M059J (cell line): ENCODE results near the gene PTPN21. TPM values are rescaled to one million over a fixed set of nuclear protein-coding genes. Genes with fewer than 3 reads are reported as not detected.

Source experiments
- DNase-seq: peaks from one replicate; pipeline ENCODE4 v3.0.0-alpha.2; 2012; ENCODE audit warnings: low read depth
- total RNA-seq: library from RNA; depleted of rRNA; stranded (reverse); fragments of >200 nt; shearing (Covaris generic); gene quantifications from 2 replicates; pipeline ENCODE4 v1.2.3, GENCODE V29; 2014; rRNA removed

PTPN21 gene
- total RNA-seq, 1 experiment from 2014 or later, result 6.2 TPM

GRCh38 chr14:88470542-88471440 lies 84.0 kb downstream of the PTPN21 start:
- DNase-seq, result peak; percentile 56

GRCh38 chr14:88468406-88468805 lies 86.4 kb downstream of the PTPN21 start:
- DNase-seq, result peak; percentile 90

GRCh38 chr14:88463318-88463717 lies 91.5 kb downstream of the PTPN21 start:
- DNase-seq, result peak; percentile 11

DNA sequence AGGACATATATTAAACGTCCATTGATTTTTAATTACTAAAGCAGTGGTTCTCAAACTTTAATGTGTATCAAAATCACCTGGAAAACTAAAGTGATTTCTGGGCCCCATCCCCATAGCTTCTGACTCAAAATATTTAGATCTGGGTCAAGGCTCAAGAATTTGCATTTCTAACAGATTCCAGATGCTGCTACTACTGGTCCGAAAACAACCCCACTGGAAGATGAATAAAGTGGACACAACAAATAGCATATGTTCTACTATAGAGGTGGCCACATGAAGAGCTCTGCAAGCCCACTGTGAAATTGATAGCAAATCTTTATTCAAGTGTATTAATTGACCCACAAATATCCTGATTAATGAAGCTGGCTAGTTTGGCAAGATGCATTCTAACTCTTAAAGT lies 99.9 kb downstream of the PTPN21 start:
- no peak for DNase-seq

GRCh38 chr14:88452231-88452630 lies 102.6 kb downstream of the PTPN21 start:
- DNase-seq, result no peak

- DNase-seq, result no peak
Observed at GRCh38 chr14:88439088-88439487, 115.7 kb downstream of the PTPN21 start.

GRCh38 chr14:88437658-88438057 lies 117.1 kb downstream of the PTPN21 start:
- DNase-seq, result no peak

DNA sequence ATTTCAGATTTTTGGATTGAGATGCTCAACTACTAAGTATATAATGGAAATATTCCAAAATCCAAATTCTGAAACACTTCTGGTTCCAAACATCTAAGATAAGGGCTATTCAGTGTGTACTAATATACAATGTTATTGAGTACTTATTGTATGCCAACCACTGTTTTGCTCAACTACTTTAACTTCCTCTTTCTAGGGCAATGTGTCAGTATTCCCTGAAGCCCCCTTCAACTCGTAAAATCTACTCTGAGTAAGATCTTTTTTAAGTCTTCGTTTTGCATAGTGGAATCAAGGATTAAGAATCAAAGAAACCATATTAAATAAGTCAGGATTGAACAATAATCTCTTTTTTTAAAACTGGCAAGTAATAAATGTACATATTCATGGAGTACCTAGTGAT lies 123.8 kb downstream of the PTPN21 start:
- DNase-seq, result no peak

DNA sequence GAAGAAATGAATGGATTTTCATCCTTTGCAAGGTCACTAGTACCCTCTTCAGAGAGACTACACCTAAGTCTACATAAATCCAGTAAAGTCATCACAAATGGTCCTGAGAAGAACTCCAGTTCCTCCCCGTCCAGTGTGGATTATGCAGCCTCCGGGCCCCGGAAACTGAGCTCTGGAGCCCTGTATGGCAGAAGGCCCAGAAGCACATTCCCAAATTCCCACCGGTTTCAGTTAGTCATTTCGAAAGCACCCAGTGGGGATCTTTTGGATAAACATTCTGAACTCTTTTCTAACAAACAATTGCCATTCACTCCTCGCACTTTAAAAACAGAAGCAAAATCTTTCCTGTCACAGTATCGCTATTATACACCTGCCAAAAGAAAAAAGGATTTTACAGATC lies 128.5 kb downstream of the PTPN21 start:
- DNase-seq, result peak; percentile 79

DNA sequence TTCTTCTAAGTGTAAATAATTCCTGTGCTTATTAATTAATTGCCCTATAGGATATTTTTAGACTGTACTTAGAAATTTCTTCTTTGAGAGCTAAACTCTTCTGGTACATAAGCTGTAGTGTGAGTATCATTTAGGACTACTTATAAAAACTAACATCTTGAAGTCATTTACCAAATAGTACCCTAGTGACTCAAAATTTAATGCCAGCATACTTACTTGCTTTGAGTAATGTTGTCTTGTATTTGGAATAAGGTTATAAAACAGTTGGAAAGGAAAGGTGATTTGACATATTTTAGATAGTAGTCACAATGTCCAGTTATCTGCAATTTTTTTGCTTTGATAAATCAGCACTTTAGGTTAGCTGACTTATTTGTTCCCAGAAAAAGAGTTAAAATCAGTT lies 130.2 kb downstream of the PTPN21 start:
- DNase-seq, result peak; percentile 50

- peak; percentile 76 for DNase-seq
Observed at GRCh38 chr14:88422919-88423650, 131.7 kb downstream of the PTPN21 start.

DNA sequence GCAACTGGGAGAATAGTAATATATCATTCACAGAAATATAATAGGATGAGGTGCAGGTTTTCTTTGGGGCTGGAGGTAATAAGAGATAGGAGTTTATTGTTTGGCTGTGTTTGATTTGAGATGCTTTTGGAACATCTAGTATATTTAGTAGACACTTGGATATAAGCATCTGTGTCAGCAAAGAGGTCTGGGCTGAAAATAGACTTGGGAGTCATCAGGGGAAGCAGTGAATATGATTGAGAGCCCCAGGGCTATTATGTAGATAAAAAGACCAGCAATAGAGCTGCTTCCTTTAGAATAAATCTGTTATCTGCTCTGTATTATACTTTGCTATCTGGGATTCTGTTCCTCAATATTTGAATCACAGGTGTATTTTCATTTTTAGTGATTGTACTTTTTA lies 132.8 kb downstream of the PTPN21 start:
- no peak for DNase-seq

DNA sequence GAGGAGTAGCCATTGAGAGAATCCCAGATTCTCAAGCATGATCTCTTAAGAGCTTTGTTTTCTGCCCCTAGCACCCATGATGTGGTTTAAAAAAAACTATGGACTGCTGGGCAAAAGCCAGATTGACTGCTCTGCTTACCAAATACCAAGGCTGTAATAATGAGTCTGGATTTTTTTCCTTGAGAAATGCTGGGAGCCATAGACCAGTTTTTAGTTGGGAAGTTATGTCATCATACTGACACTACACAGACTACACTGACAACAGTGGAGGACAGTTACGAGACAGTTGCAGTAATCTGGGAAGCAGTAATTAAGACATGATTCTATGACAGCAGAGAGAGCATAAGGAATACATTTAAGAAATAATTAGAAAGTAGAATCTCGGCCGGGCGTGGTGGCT lies 133.5 kb downstream of the PTPN21 start:
- DNase-seq, result no peak

DNA sequence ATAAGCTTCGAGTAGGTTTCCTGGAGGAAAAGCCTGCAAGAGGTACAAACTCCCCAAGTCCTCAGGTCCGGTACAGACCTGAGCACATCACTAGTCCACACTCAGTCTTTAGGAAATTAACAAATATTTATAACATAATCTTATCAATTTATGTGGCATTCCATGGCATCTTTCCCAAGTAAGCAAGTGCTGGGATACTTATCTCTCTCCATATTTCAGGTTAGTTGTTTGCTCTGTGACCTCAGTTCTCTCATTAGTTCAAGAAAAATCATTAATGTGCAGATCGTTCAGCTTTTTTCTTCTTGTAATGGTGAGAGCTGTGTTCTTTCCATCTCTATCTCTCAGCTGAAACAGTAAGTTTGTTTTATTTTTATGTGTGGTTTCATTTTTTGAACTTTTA lies 134.6 kb downstream of the PTPN21 start:
- no peak for DNase-seq

DNA sequence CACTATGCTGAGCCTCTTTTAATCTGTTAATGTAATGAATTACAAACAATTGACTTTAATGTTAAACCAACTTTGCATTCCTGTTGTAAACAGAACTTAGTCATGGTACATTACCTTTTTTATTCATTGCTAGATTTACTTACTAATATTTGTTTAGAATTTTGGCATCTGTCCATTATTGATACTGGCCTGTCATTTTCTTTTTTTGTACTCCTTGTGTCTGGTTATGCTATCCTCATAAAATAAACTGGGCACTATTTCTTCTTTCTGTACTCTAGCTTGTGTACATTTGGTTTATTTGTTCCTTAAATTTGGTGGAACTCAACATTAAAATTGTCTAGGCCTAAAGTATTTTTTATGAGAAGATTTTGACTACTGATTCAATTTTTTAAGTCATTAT lies 137.2 kb downstream of the PTPN21 start:
- DNase-seq, result no peak

Other genes starting within 250 kb of the PTPN21 start
- not detected in 2 replicates for gene KCNK10, start 231.7 kb downstream of the PTPN21 start, total RNA-seq
- gene SPATA7, start 169.3 kb downstream of the PTPN21 start, total RNA-seq, result 8.1 and 11.0 TPM in 2 replicates
- gene ZC3H14, start 8.0 kb upstream of the PTPN21 start, total RNA-seq, result 46.8 and 58.7 TPM in 2 replicates
- gene EML5, start 237.9 kb upstream of the PTPN21 start, total RNA-seq, result 0.64 and 0.96 TPM in 2 replicates